SK-N-MC (cell line): ENCODE results near the gene NT5DC3.

Experiments
- EZH2 ChIP-seq: fragments of 200-600 bp; sonication (generic); IDR thresholded peaks from one replicate; pipeline ENCODE4 v1.6.1; 2017; ENCODE audit warnings: antibody characterized with exemption
- POLR2AphosphoS5 ChIP-seq: IDR thresholded peaks from 2 replicates; pipeline ENCODE4 v1.6.1; 2012; ENCODE audit warnings: mild to moderate bottlenecking, low read depth, low read length, borderline replicate concordance

DNA sequence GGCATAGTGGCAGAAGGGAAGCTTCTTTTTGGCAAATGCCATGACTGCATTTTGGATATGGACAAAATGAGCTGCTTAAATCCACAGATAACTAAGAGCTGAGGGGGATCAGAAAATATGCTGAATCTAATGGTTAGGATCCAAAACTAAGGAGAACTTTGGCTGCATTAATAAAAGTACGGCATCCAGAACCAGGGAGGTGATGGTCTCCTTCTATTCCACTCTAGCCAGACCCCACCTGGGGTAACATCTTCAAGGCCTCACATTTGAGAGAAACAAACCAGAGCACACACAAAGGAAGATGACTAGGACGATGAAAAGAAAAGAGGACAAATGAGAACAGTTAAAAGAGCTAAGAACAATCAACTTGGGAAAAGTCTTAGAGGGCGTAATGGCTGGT is 27.6 kb downstream of the NT5DC3 start:
- no peak for TF ChIP-seq POLR2AphosphoS5
- TF ChIP-seq EZH2, result no peak
